ENCODE results near the gene SNX2. TPM values are rescaled to one million over a fixed set of nuclear protein-coding genes. Genes with fewer than 3 reads are reported as not detected.

The SNX2 gene
- 38.0 to 60.7 TPM (median 40.3 TPM) in 5 replicates for total RNA-seq (2022; extraction: Qiagen RNA extraction; ENCODE audit: low read depth)

GRCh38 chr5:122774861-122775549, at the start of gene SNX2:
Gene SNX2 (plus strand): TSS chr5:122775080. CDS start chr5:122775104, 24 bp downstream.

GRCh38 chr5:122845229-122846050, 70.6 kb downstream of the SNX2 start, which contains the start of gene SNX24:
Gene SNX24 (plus strand): TSS chr5:122845613. CDS start chr5:122845634, 21 bp downstream.

Other genes with a start within 250 kb of the SNX2 start
- gene SNX24, start 70.5 kb downstream of the SNX2 start, total RNA-seq (2022; extraction: Qiagen RNA extraction; ENCODE audit: low read depth), result 19.8 to 23.9 TPM (median 22.1 TPM) in 5 replicates